ENCODE results near the gene NASP.

The NASP gene

DNA sequence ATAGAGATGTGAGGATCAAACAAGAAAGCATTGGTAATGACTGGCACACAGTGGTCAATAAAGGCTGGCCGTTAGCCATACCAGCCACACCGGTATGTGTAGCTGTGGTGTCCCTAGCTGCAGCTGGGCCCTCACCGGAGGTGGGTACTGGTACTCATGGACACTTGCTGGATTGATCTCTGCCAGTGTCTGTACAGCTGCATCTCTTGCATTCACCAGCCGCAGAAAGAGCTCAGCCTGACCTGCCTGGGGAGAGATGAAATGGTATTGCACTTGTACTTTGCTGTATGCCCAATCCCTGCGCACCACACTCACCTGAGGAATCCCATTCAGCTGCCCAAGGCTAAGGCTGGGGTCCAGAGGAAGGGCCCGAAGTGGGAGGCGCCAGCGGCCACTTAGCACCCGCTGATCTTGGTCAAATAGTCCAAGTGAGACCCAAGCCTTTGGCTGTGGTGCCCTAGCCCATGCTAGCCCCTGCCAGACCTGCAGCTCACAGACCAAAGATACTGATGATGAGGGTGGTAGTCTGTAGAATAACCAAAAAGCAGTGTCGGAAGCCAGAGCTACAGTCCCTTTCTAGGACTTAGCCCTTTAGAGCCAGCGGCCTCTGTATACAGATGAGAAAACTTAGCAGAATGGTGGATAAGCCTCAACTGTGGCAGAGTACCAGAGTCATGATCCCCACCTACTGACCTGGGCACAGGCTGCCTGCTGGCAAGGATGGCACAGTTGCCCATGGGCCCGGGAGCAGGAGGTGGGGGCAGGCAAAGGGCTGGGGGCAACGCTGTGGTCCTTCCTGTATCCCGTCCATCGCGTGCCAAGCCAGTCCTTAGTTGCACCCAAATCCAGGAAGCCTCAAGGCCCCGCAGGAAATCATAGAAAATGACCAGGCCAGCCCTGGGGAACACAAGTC lies 37.0 kb downstream of the NASP start:
- no peak for DNase-seq (ENCODE audit: low read depth in 3 of 3)

DNA sequence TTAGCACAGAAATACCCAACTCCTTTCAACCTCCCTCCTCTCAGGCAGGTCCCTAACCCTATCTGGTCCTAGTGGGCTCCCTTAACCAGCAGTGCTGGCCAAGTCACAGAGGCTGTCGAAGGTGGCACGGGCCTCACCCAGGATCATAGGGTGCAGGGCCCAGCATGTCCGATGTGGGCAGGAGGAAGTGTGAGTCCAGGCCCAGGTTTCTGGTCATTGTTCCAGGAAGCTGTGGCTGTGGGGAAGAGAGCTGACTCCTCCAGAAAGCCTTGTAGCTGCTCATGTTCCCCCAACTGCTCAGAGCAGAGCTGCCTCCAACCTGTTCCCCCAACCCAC lies 37.6 kb downstream of the NASP start:
- DNase-seq (ENCODE audit: low read depth in 3 of 3) = no peak

DNA sequence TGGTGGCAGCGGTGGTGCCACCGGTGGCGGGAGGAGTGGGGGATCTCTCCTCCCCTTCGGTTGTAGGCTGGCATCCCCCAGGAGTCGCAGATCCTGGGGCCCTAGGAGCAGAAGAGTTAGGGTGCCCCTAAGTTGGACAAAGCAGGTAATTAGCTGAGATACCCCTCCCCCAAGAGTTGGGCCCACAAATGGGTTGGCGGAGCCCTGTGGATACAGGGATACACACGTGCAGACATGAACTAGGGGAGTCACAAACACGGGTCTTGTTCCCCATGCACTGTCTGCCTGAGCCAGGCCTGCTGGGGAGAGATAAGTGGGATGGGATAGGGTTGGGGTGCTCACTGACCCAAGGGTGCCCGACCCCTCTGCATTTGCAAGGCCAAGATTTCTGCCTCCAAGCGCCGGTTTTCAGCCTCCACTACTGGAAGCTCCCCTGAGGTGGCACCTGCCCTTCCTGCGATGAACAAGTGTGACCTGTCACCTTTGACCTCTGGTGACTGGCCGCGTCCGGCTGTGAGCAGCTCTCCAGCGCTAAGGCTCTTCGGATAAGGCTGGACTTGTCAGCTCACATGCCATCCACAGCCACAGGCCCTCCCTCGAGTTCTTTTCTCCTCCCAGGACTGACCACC lies 38.2 kb downstream of the NASP start:
- DNase-seq (ENCODE audit: low read depth in 3 of 3) = no peak

DNA sequence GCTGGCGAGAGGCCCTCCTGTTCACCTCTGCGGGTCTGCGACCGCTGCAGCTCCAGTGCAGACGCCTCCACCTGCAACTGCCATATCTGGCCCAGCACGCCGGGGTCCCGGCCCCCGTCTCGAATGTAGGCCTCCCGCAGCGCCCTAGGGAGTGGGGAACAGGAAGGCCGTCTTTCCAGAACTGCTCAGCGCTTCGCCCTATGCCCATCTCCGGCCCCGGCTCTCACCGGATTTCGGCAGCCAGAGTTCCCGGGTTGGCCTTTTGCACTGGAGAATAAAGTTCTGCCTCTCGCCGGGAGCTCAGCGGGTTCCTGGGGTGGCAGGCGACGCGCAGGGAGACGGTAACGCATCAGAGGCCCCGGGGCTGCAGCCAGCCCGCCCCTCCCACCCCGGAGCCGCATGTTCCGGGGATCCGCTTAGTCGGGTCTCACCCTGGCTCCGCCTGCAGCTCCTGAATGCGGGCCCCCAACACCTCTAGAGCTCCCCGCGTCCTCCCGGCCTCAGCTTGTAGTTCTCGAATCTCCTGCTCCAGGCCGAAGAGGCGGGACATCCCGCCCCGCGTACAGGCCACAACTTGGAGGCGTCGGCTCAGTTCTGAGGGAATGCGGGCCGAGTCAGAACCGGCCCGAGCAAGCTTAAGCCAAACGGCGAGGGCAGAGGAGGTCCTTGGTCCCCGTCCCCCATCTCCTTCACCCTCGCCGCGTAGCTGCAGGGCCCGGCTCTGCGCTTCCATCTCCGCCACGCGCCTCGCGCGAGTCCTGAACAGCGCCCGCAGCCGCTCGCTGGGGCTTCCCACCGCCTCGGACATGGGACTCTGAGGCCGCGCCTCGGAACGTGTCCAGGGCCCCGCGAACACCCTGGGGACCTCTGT lies 38.9 kb downstream of the NASP start:
- no peak for DNase-seq (ENCODE audit: low read depth in 3 of 3)

DNA sequence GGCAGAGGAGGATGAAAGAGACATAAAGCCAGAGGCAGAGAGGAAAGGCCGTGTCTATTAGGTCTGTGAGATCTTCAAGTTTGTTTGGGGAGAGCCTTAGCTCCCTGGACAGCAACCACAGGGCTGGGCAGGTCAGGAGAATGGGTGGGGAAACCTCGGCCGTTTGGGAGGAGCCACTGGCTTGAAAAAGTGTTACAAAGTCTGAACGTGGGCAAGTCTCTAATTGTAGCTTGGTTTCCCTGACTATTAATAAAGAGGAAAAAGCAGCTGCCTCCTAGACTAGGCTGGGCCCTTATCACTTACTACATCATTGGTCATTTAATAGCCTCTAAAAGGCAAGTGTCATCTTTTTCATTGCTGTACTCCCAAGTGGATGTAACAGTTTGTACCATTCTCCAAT lies 40.1 kb downstream of the NASP start, which contains the start of gene CCDC17:
TSS of gene CCDC17 (minus strand) at position 83 of the 400 bp plus-strand sequence. CDS start 145 bp downstream, outside the sequence.
- DNase-seq (ENCODE audit: low read depth in 3 of 3) = no peak

DNA sequence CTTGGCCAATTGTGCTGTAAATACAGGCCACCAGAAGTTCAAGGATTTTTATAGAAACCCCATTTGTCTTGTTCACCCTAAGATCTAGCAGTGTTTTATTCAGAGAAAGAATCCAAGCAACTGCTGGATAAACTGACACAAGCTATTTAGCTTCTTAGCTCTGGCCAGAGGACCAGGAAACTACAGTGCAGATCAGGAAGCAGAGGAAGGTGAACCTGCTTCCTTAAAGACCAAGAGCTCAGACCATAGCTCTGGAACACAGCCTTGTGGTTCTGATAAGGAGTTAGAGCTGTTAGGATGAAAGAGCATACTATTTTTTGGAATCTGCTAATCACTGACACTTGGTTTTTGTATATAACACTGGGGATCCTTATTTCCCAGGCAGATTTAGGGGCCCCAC lies 45.2 kb downstream of the NASP start:
- DNase-seq (ENCODE audit: low read depth in 3 of 3) = no peak

DNA sequence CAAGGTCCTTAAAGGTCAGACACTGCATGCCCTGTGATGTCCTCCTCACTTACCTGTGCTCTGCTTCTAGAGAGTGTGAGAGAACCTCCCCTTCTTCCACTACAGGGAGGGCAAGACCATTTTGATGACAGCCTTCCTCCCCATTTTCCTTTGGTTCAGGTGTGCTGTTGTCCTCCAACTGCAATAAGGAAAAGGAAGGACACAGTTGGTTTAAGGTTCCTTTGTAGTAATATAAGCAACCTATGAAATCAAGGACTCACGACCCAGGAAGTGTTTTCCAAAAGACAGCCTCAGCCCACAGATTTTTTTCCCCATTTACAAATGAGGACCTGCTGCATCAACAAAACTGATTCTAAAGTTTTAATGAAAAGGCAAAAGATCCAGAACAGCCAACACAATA lies 46.6 kb downstream of the NASP start:
- no peak for DNase-seq (ENCODE audit: low read depth in 3 of 3)

DNA sequence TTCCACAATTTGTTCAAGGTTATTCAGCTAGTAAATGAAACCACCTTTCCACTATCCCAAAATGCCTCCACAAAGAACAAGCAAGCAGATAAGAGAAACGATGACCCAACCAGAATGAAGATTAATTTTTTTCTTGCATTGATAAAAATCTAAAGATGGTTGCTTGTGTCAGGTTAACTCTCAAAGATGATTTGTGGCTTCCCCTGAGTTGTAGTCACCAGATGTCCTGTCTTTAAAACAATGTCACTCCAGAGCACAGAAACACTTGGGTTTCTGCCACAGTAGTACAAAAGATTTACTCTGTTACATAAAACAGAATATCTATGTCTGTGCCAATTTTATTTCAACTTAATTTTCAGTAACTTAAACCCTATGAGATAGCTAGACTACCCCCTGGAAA lies 51.4 kb downstream of the NASP start:
- no peak for DNase-seq (ENCODE audit: low read depth in 3 of 3)

DNA sequence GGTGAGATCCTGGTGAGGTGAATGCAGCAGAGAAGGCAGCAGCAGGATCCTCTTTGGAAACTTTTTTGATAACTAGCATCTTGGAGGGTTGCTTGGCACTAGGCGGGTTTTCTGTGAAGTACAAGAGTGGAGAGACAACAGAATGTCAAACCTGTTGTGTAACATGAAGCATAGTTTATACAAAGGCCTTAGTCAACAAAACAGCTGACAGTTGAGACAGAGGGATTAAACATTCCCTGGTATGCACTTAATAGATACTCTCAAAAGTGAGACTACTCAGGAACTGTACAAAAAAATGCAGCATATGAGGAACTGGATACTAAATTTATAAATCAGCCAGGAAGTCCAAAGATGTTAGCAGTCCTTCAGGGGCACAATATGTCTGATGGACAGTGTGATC lies 56.5 kb downstream of the NASP start:
- no peak for DNase-seq (ENCODE audit: low read depth in 3 of 3)

DNA sequence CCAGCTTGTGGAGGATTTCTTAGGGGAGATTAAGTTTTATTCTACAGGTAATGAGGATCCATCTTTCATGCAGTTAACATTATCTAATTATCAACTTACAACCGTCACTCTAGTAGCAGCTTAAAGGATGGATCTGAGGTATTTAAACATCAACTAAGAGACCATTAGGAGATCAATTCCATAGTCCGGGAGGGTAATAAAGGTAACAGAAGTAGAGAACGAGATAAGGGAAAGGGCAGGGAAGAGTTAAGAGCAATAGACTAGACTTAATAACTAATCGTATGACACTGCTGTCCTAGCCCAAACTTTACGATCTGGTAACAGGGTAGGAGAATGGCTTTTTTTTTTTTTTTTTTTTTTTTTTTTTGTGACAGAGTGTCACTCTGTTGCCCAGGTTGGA lies 59.5 kb downstream of the NASP start:
- no peak for DNase-seq (ENCODE audit: low read depth in 3 of 3)

DNA sequence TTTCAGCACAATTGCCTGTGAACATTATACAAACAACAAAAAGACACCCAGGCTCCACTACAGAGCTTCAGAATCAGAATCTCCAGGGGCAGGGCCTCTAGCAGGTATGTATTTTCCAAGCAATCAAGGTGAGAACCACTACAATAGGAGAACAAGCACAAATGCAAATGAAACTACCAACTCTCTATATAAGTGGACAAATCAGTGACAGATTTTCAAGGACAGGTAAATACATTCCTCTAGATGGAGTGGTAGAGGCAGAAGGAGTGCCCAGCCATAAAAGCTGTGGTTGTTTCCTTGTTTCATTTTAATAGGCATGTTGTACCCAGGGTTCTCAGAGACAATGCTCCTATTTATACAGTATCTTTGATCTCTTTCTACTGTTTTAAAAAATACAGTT lies 60.1 kb downstream of the NASP start:
- no peak for DNase-seq (ENCODE audit: low read depth in 3 of 3)

DNA sequence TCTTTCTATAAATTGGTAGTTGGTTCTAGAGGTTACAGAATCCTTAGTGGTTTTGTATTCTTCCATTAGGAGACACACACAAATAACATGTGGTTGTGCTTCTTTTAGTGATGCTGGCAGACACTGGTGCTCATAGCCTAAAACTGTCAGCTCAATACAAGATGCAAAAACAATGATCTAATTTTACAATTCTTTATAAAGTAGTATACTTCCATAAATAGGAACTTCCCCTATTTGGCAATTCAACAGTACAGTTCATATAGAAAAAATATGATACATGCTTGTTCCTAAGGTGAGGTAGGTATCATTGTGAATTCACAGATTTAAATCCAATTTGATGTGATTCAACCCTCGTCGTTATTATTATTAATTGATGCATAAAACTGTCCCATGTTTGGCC lies 60.8 kb downstream of the NASP start:
- no peak for DNase-seq (ENCODE audit: low read depth in 3 of 3)

DNA sequence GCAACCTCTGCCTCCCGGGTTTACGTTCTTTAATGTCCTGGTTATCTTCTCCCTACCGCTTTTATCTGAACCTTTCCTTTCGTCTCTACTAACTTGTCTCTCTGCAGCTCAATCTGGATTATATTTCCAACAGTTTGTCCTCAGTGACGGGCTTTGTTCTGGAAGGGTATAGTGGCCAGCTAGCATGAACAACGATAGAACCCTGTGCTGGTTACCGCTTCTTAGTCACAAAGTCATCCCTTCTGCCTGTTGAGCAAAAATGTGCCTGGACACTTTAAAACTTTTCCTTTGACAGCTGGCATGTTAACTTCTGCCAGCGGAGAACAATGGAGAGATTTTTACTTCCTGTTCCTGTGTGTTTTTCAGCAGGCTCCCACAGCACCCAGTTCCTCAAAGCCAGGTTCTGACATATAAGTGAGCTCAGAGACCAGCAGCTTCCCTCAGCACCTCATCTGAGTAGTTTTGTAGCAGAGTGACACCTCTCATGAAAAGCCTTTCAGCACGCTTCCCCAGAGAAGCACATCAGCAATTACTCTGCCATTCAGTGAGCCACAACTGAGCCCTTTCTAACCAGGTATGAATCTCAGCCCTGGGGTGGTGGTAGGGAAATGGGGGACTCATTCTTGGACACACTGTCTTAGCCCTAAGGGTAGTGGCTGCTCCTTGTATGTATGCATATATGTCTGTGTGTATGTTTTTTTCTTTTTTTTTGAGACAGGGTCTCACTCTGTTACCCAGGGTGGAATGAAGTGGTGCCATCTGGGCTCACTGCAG lies 63.6 kb downstream of the NASP start:
- DNase-seq (ENCODE audit: low read depth in 3 of 3) = no peak

DNA sequence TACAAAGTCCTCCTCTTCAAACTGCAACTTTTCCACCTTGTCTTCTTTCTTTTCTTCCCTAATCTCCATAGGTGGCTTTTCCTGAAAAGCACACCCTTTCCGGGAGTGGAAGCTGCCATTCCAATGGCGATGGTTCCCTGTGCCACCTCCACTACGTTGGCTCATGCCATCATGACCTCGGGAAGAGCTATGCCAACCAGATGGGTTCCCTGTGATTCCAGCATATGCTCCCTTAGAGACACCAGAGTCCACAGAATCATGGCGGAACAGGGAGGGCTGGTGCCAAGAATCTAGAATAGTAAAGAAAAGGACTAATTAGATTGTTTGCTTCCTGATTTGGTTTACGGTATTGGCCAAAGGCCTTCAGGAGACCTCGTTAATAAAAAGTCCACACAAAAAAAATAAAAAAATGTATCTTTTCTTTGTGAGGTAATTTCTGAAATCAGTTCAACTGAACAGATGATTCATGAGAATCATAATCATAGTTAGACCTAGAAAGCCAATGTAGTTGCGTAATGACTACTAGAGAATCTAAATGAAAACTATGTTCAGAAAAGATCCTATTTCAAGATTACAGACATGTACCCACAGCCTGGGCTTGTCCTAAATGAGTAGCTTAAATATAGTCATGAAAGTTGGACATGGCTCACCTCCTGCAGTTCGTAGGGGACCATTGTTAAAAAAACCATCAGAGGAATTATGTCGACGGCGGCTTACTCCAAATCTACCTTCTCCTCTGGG lies 70.9 kb downstream of the NASP start:
- DNase-seq (ENCODE audit: low read depth in 3 of 3) = no peak

DNA sequence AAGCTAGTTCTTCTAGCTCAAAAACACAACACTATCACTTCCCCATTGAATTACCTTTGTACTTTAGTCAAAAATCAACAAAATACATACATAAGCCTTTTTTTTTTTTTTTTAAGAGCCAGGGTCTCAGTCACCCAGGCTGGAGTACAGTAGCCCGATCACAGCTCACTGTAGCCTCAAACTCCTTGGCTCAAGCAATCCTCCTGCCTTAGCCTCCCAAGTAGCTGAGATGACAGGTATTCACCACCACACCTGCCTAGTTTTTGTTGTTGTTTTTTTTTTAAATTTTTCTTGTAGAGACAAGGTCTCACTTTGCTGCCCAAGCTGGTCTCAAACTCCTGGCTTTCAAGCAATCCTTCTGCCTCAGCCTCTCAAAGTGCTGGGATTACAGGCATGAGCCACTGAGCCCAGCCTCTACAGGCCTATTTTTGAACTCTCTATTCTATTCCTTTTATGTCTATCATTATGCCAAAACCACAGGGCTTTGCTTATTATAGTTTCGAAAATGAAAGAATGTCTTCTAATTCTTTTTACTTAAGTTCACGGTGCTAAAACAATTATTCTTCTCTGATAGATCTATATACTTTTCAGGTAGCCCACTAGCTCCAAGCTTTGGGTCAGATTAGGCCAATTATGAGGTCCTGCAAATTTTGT lies 72.9 kb downstream of the NASP start:
- DNase-seq (ENCODE audit: low read depth in 3 of 3) = no peak

DNA sequence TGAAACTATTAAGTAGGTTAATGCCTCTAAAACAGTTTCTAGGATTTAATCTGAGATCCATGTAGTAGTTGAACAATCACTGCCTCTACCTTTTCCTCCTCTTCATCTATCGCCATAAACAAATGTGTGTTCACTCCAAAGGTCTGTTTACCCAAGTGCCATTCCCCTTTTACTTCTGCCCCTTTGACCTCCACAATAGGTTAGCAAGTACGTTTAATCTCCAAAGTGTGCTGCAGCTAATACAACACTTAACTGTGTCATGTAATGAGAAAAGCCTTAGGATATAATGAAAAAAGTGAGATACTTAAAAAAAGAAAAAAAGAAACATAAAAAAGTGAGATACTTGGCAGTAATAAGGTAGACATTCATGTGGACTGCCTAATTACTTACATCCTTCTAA lies 74.3 kb downstream of the NASP start:
- no peak for DNase-seq (ENCODE audit: low read depth in 3 of 3)

DNA sequence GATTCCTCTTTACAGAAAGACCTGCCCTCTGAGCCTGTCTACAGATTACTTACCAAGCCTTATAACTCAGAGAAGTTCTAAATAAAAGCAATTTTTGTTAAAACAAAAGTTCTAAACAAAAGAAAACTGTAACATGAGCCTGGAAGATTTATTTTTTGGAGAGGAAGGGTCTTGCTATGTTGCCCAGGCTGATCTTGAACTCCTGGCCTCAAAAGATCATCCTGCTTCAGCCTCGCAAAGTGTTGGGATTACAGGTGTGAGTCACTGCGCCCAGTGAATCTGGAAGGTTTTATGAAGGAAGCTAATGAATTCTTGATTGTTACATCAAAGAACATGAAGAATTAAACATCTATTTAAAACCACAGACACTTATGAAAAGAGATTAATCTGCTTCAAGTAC lies 75.4 kb downstream of the NASP start:
- no peak for DNase-seq (ENCODE audit: low read depth in 3 of 3)

DNA sequence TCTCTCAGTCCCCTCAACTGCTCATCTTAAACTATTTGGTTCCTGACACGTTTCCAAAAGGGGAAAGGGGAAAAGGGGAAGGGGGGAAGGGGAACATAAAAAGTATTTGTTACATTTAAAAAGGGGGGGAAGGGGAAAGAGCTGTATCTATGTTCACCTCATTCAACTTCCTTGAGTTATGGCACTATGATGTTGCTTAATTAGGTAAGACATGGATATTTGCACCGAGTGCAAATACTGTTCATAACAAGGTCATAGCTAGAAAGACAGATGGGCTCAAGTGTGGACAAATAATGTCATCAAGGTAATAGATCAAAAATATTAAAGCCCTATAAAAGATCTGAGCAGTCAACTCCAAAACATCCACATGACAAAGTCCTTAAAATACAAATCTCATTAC lies 76.5 kb downstream of the NASP start:
- DNase-seq (ENCODE audit: low read depth in 3 of 3) = no peak

DNA sequence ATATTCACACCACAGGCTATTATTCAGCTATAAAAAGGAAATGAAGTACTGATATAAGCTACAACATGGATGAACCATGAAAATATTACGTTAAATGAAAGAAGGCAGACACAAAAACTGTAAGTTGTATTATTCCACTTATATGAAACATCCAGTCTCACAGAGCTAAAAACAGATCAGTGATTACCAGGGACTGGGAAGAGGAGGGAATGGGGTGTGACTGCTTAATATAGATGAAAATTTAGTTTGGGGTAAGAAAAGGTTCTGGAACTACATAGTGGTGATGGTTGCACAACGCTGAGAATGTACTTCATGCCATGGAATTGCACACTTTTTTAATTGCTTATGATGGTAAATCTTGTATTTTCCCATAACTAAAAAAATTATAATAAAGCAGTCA lies 83.0 kb downstream of the NASP start:
- no peak for DNase-seq (ENCODE audit: low read depth in 3 of 3)

DNA sequence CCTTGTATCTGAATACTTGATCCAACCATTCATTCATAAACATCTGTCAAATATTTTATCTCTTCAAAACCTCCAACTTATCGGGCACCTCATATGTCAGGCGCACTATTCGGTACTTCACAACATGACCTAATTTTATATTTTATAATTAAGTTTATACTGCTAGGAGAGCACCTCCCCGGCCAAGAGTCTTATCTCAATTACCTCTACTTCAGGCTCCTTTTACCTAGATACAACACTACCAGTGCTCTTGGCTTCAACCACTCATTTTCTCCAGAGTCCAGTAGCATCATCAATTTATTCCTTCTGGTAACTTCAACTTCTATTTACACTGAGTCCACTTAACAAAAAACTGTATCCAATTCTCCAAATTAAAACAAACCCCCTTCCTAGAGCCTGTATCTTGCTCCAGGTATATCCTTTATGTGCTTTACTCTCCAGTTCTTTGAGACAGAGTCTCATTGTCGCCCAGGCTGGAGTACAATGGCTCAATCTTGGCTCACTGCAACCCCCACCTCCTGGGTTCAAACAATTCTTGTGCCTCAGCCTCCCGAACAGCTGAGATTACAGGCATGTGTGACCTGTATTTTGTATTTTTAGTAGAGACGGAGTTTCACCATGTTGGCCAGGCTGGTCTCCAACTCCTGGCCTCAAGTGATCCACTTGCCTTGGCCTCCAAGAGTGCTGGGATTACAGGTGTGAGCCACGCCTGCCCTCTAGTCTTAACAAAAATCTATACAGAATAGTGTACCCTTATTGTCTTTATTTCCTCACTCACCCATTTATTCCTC lies 83.7 kb downstream of the NASP start:
- DNase-seq (ENCODE audit: low read depth in 3 of 3) = no peak

Measured in stimulated activated CD4-positive, alpha-beta T cell treated with anti-CD3 and anti-CD28 coated beads, TNF-alpha, amount 100 ng/mL, for 48 hours (primary cell).